ENCODE results near the gene LRRN2.

GRCh38 chr1:204672482-204673121 lies 12.9 kb downstream of the LRRN2 start:
- TF ChIP-seq CTCF (IDR thresholded peaks at IDR 0.05; ENCODE audit: insufficient read depth, low read depth, low read length) = no peak
- TF ChIP-seq EZH2 (IDR thresholded peaks at IDR 0.05; ENCODE audit: insufficient read depth, low read length) = no peak

Measured in astrocyte (in vitro differentiated cells and primary cell).